ENCODE measurements around the gene DIPK1B. TPM values are rescaled to one million over a fixed set of nuclear protein-coding genes. Genes with fewer than 3 reads are reported as not detected.

Gene DIPK1B
- total and polyA plus RNA-seq, 10 of the 15 experiments (the other 5 are each of a cell fraction or from before 2014, with no cell fraction given) = 0.08 to 0.28 (median 0.13) TPM; not detected in 3

- Histone ChIP-seq H4K20me1 (ENCODE audit: control insufficient read depth, insufficient read depth) (no peaks in the 10 kb centered on the region), H3K27me3 (replicated peaks in 1 of 2; ENCODE audit: control insufficient read depth in 2 of 2, insufficient read depth in 2 of 2, low read length in 1 of 2) (peaks cover 2 to 7% of the 10 kb centered on the region in 2 experiments), H3K79me2 (ENCODE audit: control insufficient read depth, insufficient read depth, low read length) (no peaks in the 10 kb centered on the region), H2AFZ (ENCODE audit: control insufficient read depth, low read depth, low read length) (no peak overlapping the region), H3K9ac (ENCODE audit: control insufficient read depth, insufficient read depth, low read length) (no peak overlapping the region), H3K9me3 (replicated peaks; ENCODE audit: control insufficient read depth, insufficient read depth, low read length) (no peaks in the 10 kb centered on the region), H3K4me2 (ENCODE audit: control insufficient read depth, insufficient read depth) (0 out of 2 replicates have a peak overlapping the region, but pooled peaks have one; percentile 9), H3K4me1 (ENCODE audit: control insufficient read depth, insufficient read depth, low read length) (no peaks in the 10 kb centered on the region), H3K4me3 (no peak overlapping the region), H3K36me3 (ENCODE audit: control insufficient read depth in 2 of 2, insufficient read depth in 2 of 2, low read length in 1 of 2) (no peaks in the 10 kb centered on the region), H3K27ac (ENCODE audit: control insufficient read depth, insufficient read depth) (no peak overlapping the region)
- no peak for TF ChIP-seq YY1 (IDR thresholded peaks at IDR 0.05; ENCODE audit: low read depth, low read length)
- no peak for TF ChIP-seq TBL1XR1 (IDR thresholded peaks at IDR 0.05; ENCODE audit: low read depth, low read length)
- TF ChIP-seq STAT3 (IDR thresholded peaks at IDR 0.05; ENCODE audit: low read depth, low read length) = no peak
- no peak for TF ChIP-seq MEF2A (IDR thresholded peaks at IDR 0.05; ENCODE audit: insufficient read depth, low read depth, low read length)
- TF ChIP-seq KDM1A (IDR thresholded peaks at IDR 0.05; ENCODE audit: borderline replicate concordance) = no peak
- ChIA-PET CTCF (interaction anchor here (0.6 to 1.7 kb wide), 2 partner anchors 14 to 30 kb away, joined by 3 to 8 read pairs; partner anchors contain the start of gene LCN10), RAD21 (ENCODE audit: unreplicated experiment) (no interaction called here), SMC1A (ENCODE audit: uncharacterized antibody, unreplicated experiment) (no interaction called here), POLR2A (no interaction called here)
- peak; percentile 23; the same call in 1 of the 3 replicates for ATAC-seq
- DNase-seq (ENCODE audit: low read depth, low spot score) = no peak
- FAIRE-seq = no peak
- BruUV-seq (replicated peaks) = no TSS peak
- WGBS (ENCODE audit: insufficient coverage, insufficient replicate concordance, low lambda C conversion rate, missing lambda C conversion rate) = 8% methylated on average over 30 of the region's 56 CpGs
- in situ Hi-C loops (cut with MboI) = no loop called here
- intact Hi-C loops (cut with micrococcal nuclease; ENCODE audit: unreplicated experiment) = no loop called here
Observed at GRCh38 chr9:136712690-136713544, 545 bp downstream of the DIPK1B start.

- WGBS (ENCODE audit: insufficient coverage, insufficient replicate concordance, low lambda C conversion rate, missing lambda C conversion rate) = 10% methylated on average over 8 of the region's 8 CpGs
- CTCF ChIA-PET = interaction anchor here (0.6 to 1.7 kb wide), 2 partner anchors 13 to 29 kb away, joined by 3 to 8 read pairs; partner anchors contain the start of gene LCN10
- DNase-seq (ENCODE audit: low read depth, low spot score) = no peak
- ATAC-seq = 0 out of 3 replicates have a peak, but pooled peaks have one; percentile 15
- no peak overlapping the region for H3K4me3 ChIP-seq
- RAD21 ChIA-PET (ENCODE audit: unreplicated experiment) = no interaction called here
- no peaks in the 10 kb centered on the region for H3K79me2 ChIP-seq (ENCODE audit: control insufficient read depth, insufficient read depth, low read length)
- POLR2A ChIA-PET = no interaction called here
- peaks cover 2 to 7% of the 10 kb centered on the region in 2 experiments for H3K27me3 ChIP-seq (replicated peaks in 1 of 2; ENCODE audit: control insufficient read depth in 2 of 2, insufficient read depth in 2 of 2, low read length in 1 of 2)
- in situ Hi-C loops (cut with MboI) (no loop called here), intact Hi-C loops (cut with micrococcal nuclease; ENCODE audit: unreplicated experiment) (no loop called here)
- H4K20me1 ChIP-seq (ENCODE audit: control insufficient read depth, insufficient read depth) = no peaks in the 10 kb centered on the region
- SMC1A ChIA-PET (ENCODE audit: uncharacterized antibody, unreplicated experiment) = no interaction called here
- no peak overlapping the region for H2AFZ ChIP-seq (ENCODE audit: control insufficient read depth, low read depth, low read length)
- FAIRE-seq = no peak
- H3K9me3 ChIP-seq (replicated peaks; ENCODE audit: control insufficient read depth, insufficient read depth, low read length) = no peaks in the 10 kb centered on the region
- no peak overlapping the region for H3K4me2 ChIP-seq (ENCODE audit: control insufficient read depth, insufficient read depth)
- no TSS peak for BruUV-seq (replicated peaks)
- H3K27ac ChIP-seq (ENCODE audit: control insufficient read depth, insufficient read depth) = no peak overlapping the region
- H3K36me3 ChIP-seq (ENCODE audit: control insufficient read depth in 2 of 2, insufficient read depth in 2 of 2, low read length in 1 of 2) = no peaks in the 10 kb centered on the region
- no peaks in the 10 kb centered on the region for H3K4me1 ChIP-seq (ENCODE audit: control insufficient read depth, insufficient read depth, low read length)
- no peak overlapping the region for H3K9ac ChIP-seq (ENCODE audit: control insufficient read depth, insufficient read depth, low read length)
- no peak for TF ChIP-seq ATF7 (IDR thresholded peaks at IDR 0.05; ENCODE audit: low read depth)
- no peak for TF ChIP-seq NR2F1 (conservative IDR thresholded peaks at IDR 0.05)
- no peak for TF ChIP-seq NFYB (IDR thresholded peaks at IDR 0.05; ENCODE audit: insufficient read depth, low read depth, low read length)
- TF ChIP-seq BRCA1 (IDR thresholded peaks at IDR 0.05; ENCODE audit: low read depth, low read length) = no peak
- TF ChIP-seq STAT3 (IDR thresholded peaks at IDR 0.05; ENCODE audit: low read depth, low read length) = no peak
- TF ChIP-seq SREBF1 (IDR thresholded peaks at IDR 0.05; ENCODE audit: low read length) = no peak
- TF ChIP-seq E2F8 (IDR thresholded peaks at IDR 0.05; ENCODE audit: low read depth, partially characterized antibody) = no peak
- TF ChIP-seq BMI1 (IDR thresholded peaks at IDR 0.05; ENCODE audit: borderline replicate concordance) = no peak
- TF ChIP-seq SIN3A (IDR thresholded peaks at IDR 0.05; ENCODE audit: low read depth, low read length) = no peak
- no peak for TF ChIP-seq TCF3 (IDR thresholded peaks at IDR 0.05; ENCODE audit: borderline replicate concordance, insufficient read depth, low read depth, low read length)
Observed at GRCh38 chr9:136713550-136713949, 1.2 kb downstream of the DIPK1B start.

Measured in GM12878 (cell line).